ENCODE data around the gene SEL1L2.

- TF ChIP-seq CTCF (conservative IDR thresholded peaks at IDR 0.05; ENCODE audit: low read depth, low read length) = no peak
- no peak for TF ChIP-seq EZH2 (IDR thresholded peaks at IDR 0.05; ENCODE audit: borderline replicate concordance, low read depth, low read length, poor library complexity, severe bottlenecking)
These were observed 897 bp upstream of the SEL1L2 start for GRCh38 chr20:13991311-13991710.

All from A673 (cell line).